ENCODE data around the gene RCAN2.

The RCAN2 gene

GRCh38 chr6:46216879-46217278 is 274.4 kb downstream of the RCAN2 start:
- Histone ChIP-seq H2AFZ (ENCODE audit: low read length) (no peak overlapping the region), H3K9ac (ENCODE audit: low read length) (no peak overlapping the region), H3K79me2 (ENCODE audit: low read length) (no peaks in the 10 kb centered on the region), H3K4me2 (ENCODE audit: low read depth, low read length) (no peak overlapping the region), H3K9me2 (replicated peaks; ENCODE audit: insufficient read depth, low read length) (no peaks in the 10 kb centered on the region), H4K20me1 (ENCODE audit: insufficient read depth, low read length) (no peaks in the 10 kb centered on the region), H3K4me1 (ENCODE audit: low read length) (peaks cover 9% of the 10 kb centered on the region; the same call in 1 of the 2 replicates), H3F3A (ENCODE audit: insufficient read depth, low read length) (no peaks in the 10 kb centered on the region), H3K4me3 (ENCODE audit: low read length) (no peak overlapping the region), H3K27me3 (replicated peaks; ENCODE audit: insufficient read depth, low read length) (no peaks in the 10 kb centered on the region), H3K9me3 (replicated peaks; ENCODE audit: insufficient read depth, low read length) (no peaks in the 10 kb centered on the region), H3K36me3 (replicated peaks; ENCODE audit: insufficient read depth, low read length) (no peaks in the 10 kb centered on the region), H3K27ac (ENCODE audit: low read length) (no peak overlapping the region)
- TF ChIP-seq CTCF (IDR thresholded peaks at IDR 0.05; ENCODE audit: low read length) (no peak), EZH2phosphoT487 (IDR thresholded peaks at IDR 0.05; ENCODE audit: low read length) (no peak)
- no peak for DNase-seq

GRCh38 chr6:46215777-46216176 is 275.5 kb downstream of the RCAN2 start:
- no peaks in the 10 kb centered on the region for H3K9me3 ChIP-seq (replicated peaks; ENCODE audit: insufficient read depth, low read length)
- H3F3A ChIP-seq (ENCODE audit: insufficient read depth, low read length), result no peaks in the 10 kb centered on the region
- no peaks in the 10 kb centered on the region for H3K36me3 ChIP-seq (replicated peaks; ENCODE audit: insufficient read depth, low read length)

GRCh38 chr6:46215213-46215612 is 276.0 kb downstream of the RCAN2 start:
- no peak overlapping the region for H3K4me2 ChIP-seq (ENCODE audit: low read depth, low read length)
- H3K9me3 ChIP-seq (replicated peaks; ENCODE audit: insufficient read depth, low read length), result no peaks in the 10 kb centered on the region
- H3K36me3 ChIP-seq (replicated peaks; ENCODE audit: insufficient read depth, low read length), result no peaks in the 10 kb centered on the region
- H3K9me2 ChIP-seq (replicated peaks; ENCODE audit: insufficient read depth, low read length), result no peaks in the 10 kb centered on the region
- H2AFZ ChIP-seq (ENCODE audit: low read length), result no peak overlapping the region
- DNase-seq, result no peak
- H3K4me3 ChIP-seq (ENCODE audit: low read length), result no peak overlapping the region
- H3K79me2 ChIP-seq (ENCODE audit: low read length), result no peaks in the 10 kb centered on the region
- no peak overlapping the region for H3K27ac ChIP-seq (ENCODE audit: low read length)
- TF ChIP-seq EZH2phosphoT487 (IDR thresholded peaks at IDR 0.05; ENCODE audit: low read length), result no peak
- TF ChIP-seq CTCF (IDR thresholded peaks at IDR 0.05; ENCODE audit: low read length), result no peak
- no peak for TF ChIP-seq EZH2 (optimal IDR thresholded peaks at IDR 0.05; ENCODE audit: low read depth, low read length)
- 0 out of 2 replicates have a peak, but pooled peaks cover 2% of the 10 kb centered on the region for H3K4me1 ChIP-seq (ENCODE audit: low read length)
- no peaks in the 10 kb centered on the region for H3F3A ChIP-seq (ENCODE audit: insufficient read depth, low read length)
- no peaks in the 10 kb centered on the region for H4K20me1 ChIP-seq (ENCODE audit: insufficient read depth, low read length)
- no peak overlapping the region for H3K9ac ChIP-seq (ENCODE audit: low read length)
- no peaks in the 10 kb centered on the region for H3K27me3 ChIP-seq (replicated peaks; ENCODE audit: insufficient read depth, low read length)

More at GRCh38 chr6:46215777-46216176, 275.5 kb downstream of the RCAN2 start:
- no peaks in the 10 kb centered on the region for H3K27me3 ChIP-seq (replicated peaks; ENCODE audit: insufficient read depth, low read length)
- no peaks in the 10 kb centered on the region for H4K20me1 ChIP-seq (ENCODE audit: insufficient read depth, low read length)
- DNase-seq, result no peak
- no peak overlapping the region for H3K9ac ChIP-seq (ENCODE audit: low read length)
- no peak overlapping the region for H3K4me2 ChIP-seq (ENCODE audit: low read depth, low read length)
- H3K79me2 ChIP-seq (ENCODE audit: low read length), result no peaks in the 10 kb centered on the region
- H3K4me1 ChIP-seq (ENCODE audit: low read length), result peaks cover 7% of the 10 kb centered on the region; the same call in 1 of the 2 replicates
- no peak overlapping the region for H3K4me3 ChIP-seq (ENCODE audit: low read length)
- TF ChIP-seq EZH2 (optimal IDR thresholded peaks at IDR 0.05; ENCODE audit: low read depth, low read length), result no peak
- TF ChIP-seq EZH2phosphoT487 (IDR thresholded peaks at IDR 0.05; ENCODE audit: low read length), result no peak
- no peak for TF ChIP-seq CTCF (IDR thresholded peaks at IDR 0.05; ENCODE audit: low read length)
- H3K27ac ChIP-seq (ENCODE audit: low read length), result no peak overlapping the region
- H3K9me2 ChIP-seq (replicated peaks; ENCODE audit: insufficient read depth, low read length), result no peaks in the 10 kb centered on the region
- H2AFZ ChIP-seq (ENCODE audit: low read length), result no peak overlapping the region
